IMR-90 (cell line): ENCODE measurements around the gene FAM20B. TPM values are rescaled to one million over a fixed set of nuclear protein-coding genes. Genes with fewer than 3 reads are reported as not detected.
A peak's percentile ranks its signal among the peaks of the same experiment; 100 is the strongest.

Experiments used
- ATAC-seq: fragments of 200-7000 bp; cut with Tn5 transposase; 2 replicates; pipeline ENCODE4 v1.9.1; 2020; ENCODE audit warnings: low read depth, mild to moderate bottlenecking, moderate library complexity
- BruUV-seq: library from RNA; stranded (reverse); fragments of 400-500 nt; replicated peaks from 2 replicates; lab custom pipeline; 2021; lab: Mats Ljungman, UMichigan
- CTCF ChIA-PET: fragments of 300-600 bp; formaldehyde crosslinking; extraction: SDS; loops from one replicate; lab custom pipeline; 2021; ENCODE audit warnings: antibody characterized with exemption; lab: Yijun Ruan, JAX
- POLR2A ChIA-PET: fragments of 300-600 bp; sonication (Branson Sonifier 250); formaldehyde crosslinking; loops from one replicate; lab custom pipeline; 2022; ENCODE audit warnings: antibody characterized with exemption; ENCODE audit not compliant: unreplicated experiment; lab: Charles Lee
- DNase-seq: peaks from one replicate; pipeline ENCODE4 v3.0.0; 2013
- H2AFZ ChIP-seq: replicated peaks from 2 replicates; pipeline ENCODE3; 2013; ENCODE audit warnings: low read length, mild to moderate bottlenecking; ENCODE audit not compliant: poor library complexity
- H2AK5ac ChIP-seq: 2 replicates; pipeline ENCODE4 v1.6.1; 2013; ENCODE audit warnings: low read depth, low read length, inconsistent platforms
- H2AK9ac ChIP-seq: replicated peaks from 2 replicates; pipeline ENCODE3; 2013; ENCODE audit warnings: mild to moderate bottlenecking, low read depth, low read length, moderate library complexity; ENCODE audit not compliant: poor library complexity
- H2BK120ac ChIP-seq: 2 replicates; pipeline ENCODE4 v1.6.1; 2013; ENCODE audit warnings: low read depth, low read length, inconsistent platforms
- H2BK15ac ChIP-seq: 3 replicates; pipeline ENCODE4 v1.6.1; 2013; ENCODE audit warnings: low read depth, low read length, inconsistent platforms
- H2BK20ac ChIP-seq: 2 replicates; pipeline ENCODE4 v1.6.1; 2013; ENCODE audit warnings: low read depth, mild to moderate bottlenecking, inconsistent platforms, low read length, moderate library complexity
- H2BK5ac ChIP-seq: 2 replicates; pipeline ENCODE4 v1.6.1; 2013; ENCODE audit warnings: mild to moderate bottlenecking, low read depth, low read length, inconsistent platforms; ENCODE audit not compliant: poor library complexity, severe bottlenecking
- H3K14ac ChIP-seq: replicated peaks from 2 replicates; pipeline ENCODE4 v1.6.1; 2013; ENCODE audit warnings: low read depth, low read length, inconsistent platforms
- H3K18ac ChIP-seq: 2 replicates; pipeline ENCODE4 v1.6.1; 2013; ENCODE audit warnings: low read depth, low read length, control low read depth
- H3K23ac ChIP-seq: 2 replicates; pipeline ENCODE4 v1.6.1; 2013; ENCODE audit warnings: low read depth, low read length, inconsistent platforms
- H3K27ac ChIP-seq: 2 replicates; pipeline ENCODE4 v1.5.1; 2013; ENCODE audit warnings: mild to moderate bottlenecking, control low read depth, low read length; ENCODE audit not compliant: insufficient read depth
- H3K27me3 ChIP-seq: 2 replicates; pipeline ENCODE4 v1.6.1; 2013; ENCODE audit warnings: low read length; ENCODE audit not compliant: control insufficient read depth, insufficient read depth
- H3K36me3 ChIP-seq: 2 replicates; pipeline ENCODE4 v1.6.1; 2013; ENCODE audit warnings: low read length, mixed read lengths; ENCODE audit not compliant: control insufficient read depth, insufficient read depth
- H3K4ac ChIP-seq: 2 replicates; pipeline ENCODE4 v1.6.1; 2013; ENCODE audit warnings: low read depth, low read length, inconsistent platforms
- H3K4me1 ChIP-seq: 2 replicates; pipeline ENCODE4 v1.6.1; 2013; ENCODE audit warnings: low read length, mixed read lengths; ENCODE audit not compliant: control insufficient read depth, insufficient read depth
- H3K4me2 ChIP-seq: 2 replicates; pipeline ENCODE4 v1.6.1; 2013; ENCODE audit warnings: low read depth, mild to moderate bottlenecking, control low read depth, low read length, moderate library complexity
- H3K4me3 ChIP-seq: 2 replicates; pipeline ENCODE4 v1.5.1; 2013; ENCODE audit warnings: low read depth, mild to moderate bottlenecking, control low read depth, low read length, moderate library complexity; ENCODE audit not compliant: insufficient read depth
- H3K56ac ChIP-seq: 2 replicates; pipeline ENCODE4 v1.6.1; 2013; ENCODE audit warnings: low read length, inconsistent platforms; ENCODE audit not compliant: insufficient read depth; ENCODE audit errors: extremely low read depth
- H3K79me1 ChIP-seq, 2 experiments: 2 replicates each; pipeline ENCODE4 v1.6.1; 2013; ENCODE audit warnings: low read length in 2 of 2, inconsistent platforms in 1 of 2, low read depth in 1 of 2
- H3K9ac ChIP-seq: 2 replicates; pipeline ENCODE4 v1.6.1; 2013; ENCODE audit warnings: low read depth, low read length, control low read depth
- H3K9me1 ChIP-seq: 2 replicates; pipeline ENCODE4 v1.6.1; 2013; ENCODE audit warnings: low read length, inconsistent platforms; ENCODE audit not compliant: insufficient read depth
- H3K9me3 ChIP-seq: 2 replicates; pipeline ENCODE4 v1.6.1; 2013; ENCODE audit warnings: low read length; ENCODE audit not compliant: control insufficient read depth, insufficient read depth
- H4K20me1 ChIP-seq: 2 replicates; pipeline ENCODE4 v1.6.1; 2013; ENCODE audit warnings: low read length, inconsistent platforms; ENCODE audit not compliant: insufficient read depth
- H4K5ac ChIP-seq: 2 replicates; pipeline ENCODE4 v1.6.1; 2013; ENCODE audit warnings: mild to moderate bottlenecking, low read depth, low read length, control low read depth
- H4K8ac ChIP-seq, 2 experiments: 2 replicates each; pipeline ENCODE4 v1.6.1; 2013; ENCODE audit warnings: low read depth in 2 of 2, low read length in 2 of 2, control low read depth in 1 of 2, inconsistent platforms in 1 of 2
- H4K91ac ChIP-seq: 2 replicates; pipeline ENCODE4 v1.6.1; 2013; ENCODE audit warnings: low read depth, low read length, inconsistent platforms; ENCODE audit not compliant: insufficient read depth
- BHLHE40 ChIP-seq: fragments of 150-350 bp; IDR thresholded peaks from 2 replicates; pipeline ENCODE4 v1.6.1; 2016; ENCODE audit warnings: mild to moderate bottlenecking, low read depth, low read length
- CEBPB ChIP-seq: IDR thresholded peaks from 2 replicates; pipeline ENCODE4 v1.6.1; 2012; ENCODE audit warnings: low read depth, low read length, improper control_type of control experiment
- CHD1 ChIP-seq: IDR thresholded peaks from 2 replicates; pipeline ENCODE4 v1.6.1; 2012; ENCODE audit warnings: low read depth, low read length, improper control_type of control experiment
- FOS ChIP-seq: fragments of 150-350 bp; IDR thresholded peaks from 2 replicates; pipeline ENCODE4 v1.6.1; 2016; ENCODE audit warnings: low read depth, low read length
- MAFK ChIP-seq: IDR thresholded peaks from 2 replicates; pipeline ENCODE4 v1.6.1; 2012; ENCODE audit warnings: low read depth, low read length, improper control_type of control experiment
- MAZ ChIP-seq: IDR thresholded peaks from 2 replicates; pipeline ENCODE4 v1.6.1; 2012; ENCODE audit warnings: low read depth, mild to moderate bottlenecking, low read length, improper control_type of control experiment, moderate library complexity, borderline replicate concordance
- MXI1 ChIP-seq: IDR thresholded peaks from 2 replicates; pipeline ENCODE4 v1.6.1; 2012; ENCODE audit warnings: low read depth, mild to moderate bottlenecking, low read length, moderate library complexity, borderline replicate concordance
- POLR2A ChIP-seq: IDR thresholded peaks from 2 replicates; pipeline ENCODE4 v1.6.1; 2012; ENCODE audit warnings: mild to moderate bottlenecking, low read depth, low read length
- RAD21 ChIP-seq: IDR thresholded peaks from 2 replicates; pipeline ENCODE4 v1.6.1; 2012; ENCODE audit warnings: low read length, improper control_type of control experiment
- RCOR1 ChIP-seq: IDR thresholded peaks from 2 replicates; pipeline ENCODE4 v1.6.1; 2012; ENCODE audit warnings: mild to moderate bottlenecking, low read length, improper control_type of control experiment; ENCODE audit not compliant: insufficient replicate concordance
- RFX5 ChIP-seq: IDR thresholded peaks from 2 replicates; pipeline ENCODE4 v1.8.0; 2012; ENCODE audit warnings: low read depth, mild to moderate bottlenecking, low read length, moderate library complexity
- SMC3 ChIP-seq: fragments of 150-350 bp; IDR thresholded peaks from 2 replicates; pipeline ENCODE4 v1.6.1; 2016; ENCODE audit warnings: low read depth, mild to moderate bottlenecking, antibody characterized with exemption, low read length, moderate library complexity
- WGBS, 2 experiments: methylation state at CpG; one replicate each; pipeline versions ENCODE4 v1.1.5 to v1.1.7; 2013; ENCODE audit warnings: missing lambda C conversion rate in 2 of 2; ENCODE audit not compliant: insufficient read length in 1 of 2; ENCODE audit errors: extremely low coverage in 2 of 2; 5-methylcytosine and 5-hydroxymethylcytosine counted together
- dilution Hi-C: fragments of 300-500 bp; cut with HindIII; formaldehyde crosslinking; loops from one replicate; pipeline ENCODE4 v1.14.3; 2018; ENCODE audit warnings: low sequenced_read_pairs; ENCODE audit not compliant: unreplicated experiment
- in situ Hi-C: fragments of 300-500 bp; cut with MboI; formaldehyde crosslinking; loops from 3 replicates; pipeline ENCODE4 v1.14.3; 2019; ENCODE audit warnings: low sequenced_read_pairs, inconsistent platforms, mixed read lengths
- intact Hi-C: fragments of 100-400 bp; cut with micrococcal nuclease; formaldehyde crosslinking; loops from 2 replicates; pipeline ENCODE4 v1.10.0; 2022
- polyA plus RNA-seq, 3 experiments: library from polyadenylated mRNA; depleted of rRNA; stranded (reverse); fragments of >200 nt; gene quantifications; 2 replicates each; pipeline ENCODE4 v1.2.3, GENCODE V29; 2012; ENCODE audit warnings: low replicate concordance in 1 of 3
- total RNA-seq: library from RNA; depleted of rRNA; stranded (reverse); fragments of >200 nt; gene quantifications from 2 replicates; pipeline ENCODE4 v1.2.3, GENCODE V29; 2012
- TF ChIP-seq, protein P1 (sequence below): fragments of 150-350 bp; IDR thresholded peaks from 2 replicates; pipeline ENCODE4 v1.6.1; 2016; ENCODE audit warnings: low read depth, mild to moderate bottlenecking, low read length, moderate library complexity, borderline replicate concordance
- TF ChIP-seq, protein P2 (sequence below): conservative IDR thresholded peaks from 2 replicates; pipeline ENCODE4 v1.5.1; 2012; ENCODE audit warnings: mild to moderate bottlenecking, low read depth, low read length, improper control_type of control experiment
- TF ChIP-seq, protein P3 (sequence below): fragments of 150-350 bp; IDR thresholded peaks from 2 replicates; pipeline ENCODE4 v1.6.1; 2017; ENCODE audit warnings: mild to moderate bottlenecking, antibody characterized with exemption, low read length, low read depth

The FAM20B gene
- total and polyA plus RNA-seq, 2 of the 4 experiments (the other 2 are of a cell fraction) = 17.1 to 38.4 TPM

- Histone ChIP-seq H3K36me3 (peaks cover 46% of the 10 kb centered on the region), H3K14ac (peak overlapping the region; percentile 3; the same call in 1 of the 2 replicates), H3K9me1 (peaks cover 23% of the 10 kb centered on the region), H2BK20ac (0 out of 2 replicates have a peak overlapping the region, but pooled peaks have one; percentile 26), H2AFZ (peak overlapping the region; percentile 5), H3K27me3 (no peaks in the 10 kb centered on the region), H3K4me2 (no peak overlapping the region; the same call in 1 of the 2 replicates), H4K20me1 (peaks cover 3% of the 10 kb centered on the region; the same call in 1 of the 2 replicates), H2AK5ac (peak overlapping the region; percentile 37; the same call in 1 of the 2 replicates), H2BK15ac (no peak overlapping the region; the same call in 2 of the 3 replicates), H3K23ac (peak overlapping the region; percentile 39), H3K9me3 (no peaks in the 10 kb centered on the region), H3K4me3 (no peak overlapping the region), H4K5ac (peak overlapping the region; percentile 9; the same call in 1 of the 2 replicates), H3K4ac (peak overlapping the region; percentile 42), H3K18ac (no peak overlapping the region; the same call in 1 of the 2 replicates), H3K4me1 (peaks cover 10% of the 10 kb centered on the region), H2BK120ac (peak overlapping the region; percentile 9; the same call in 1 of the 2 replicates), H3K9ac (no peak overlapping the region), H4K91ac (peak overlapping the region; percentile 72), H3K56ac (no peak overlapping the region), H4K8ac (peak overlapping the region; percentile 20 to 72; a peak in 2 of 4 replicates), H3K27ac (peak overlapping the region; percentile 50; the same call in 1 of the 2 replicates), H2BK5ac (peak overlapping the region; percentile 4), H3K79me1 (peaks cover 0 to 75% of the 10 kb centered on the region in 2 experiments; a peak in 2 of 4 replicates), H2AK9ac (peak overlapping the region; percentile 74)
- ChIA-PET CTCF (no interaction called here), POLR2A (no interaction called here)
- no CpG with 5 or more reads among the region's 5 CpGs for whole genome bisulfite sequencing, 2 experiments
- dilution Hi-C loops = no loop called here
- intact Hi-C loops = no loop called here
- no TSS peak for BruUV-seq
- in situ Hi-C loops = no loop called here
- DNase-seq (peak; percentile 63), ATAC-seq (peak; percentile 69)
- TF ChIP-seq CEBPB = peak; percentile 84
- TF ChIP-seq, protein P1, sequence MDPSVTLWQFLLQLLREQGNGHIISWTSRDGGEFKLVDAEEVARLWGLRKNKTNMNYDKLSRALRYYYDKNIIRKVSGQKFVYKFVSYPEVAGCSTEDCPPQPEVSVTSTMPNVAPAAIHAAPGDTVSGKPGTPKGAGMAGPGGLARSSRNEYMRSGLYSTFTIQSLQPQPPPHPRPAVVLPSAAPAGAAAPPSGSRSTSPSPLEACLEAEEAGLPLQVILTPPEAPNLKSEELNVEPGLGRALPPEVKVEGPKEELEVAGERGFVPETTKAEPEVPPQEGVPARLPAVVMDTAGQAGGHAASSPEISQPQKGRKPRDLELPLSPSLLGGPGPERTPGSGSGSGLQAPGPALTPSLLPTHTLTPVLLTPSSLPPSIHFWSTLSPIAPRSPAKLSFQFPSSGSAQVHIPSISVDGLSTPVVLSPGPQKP = no peak
- TF ChIP-seq, protein P2, sequence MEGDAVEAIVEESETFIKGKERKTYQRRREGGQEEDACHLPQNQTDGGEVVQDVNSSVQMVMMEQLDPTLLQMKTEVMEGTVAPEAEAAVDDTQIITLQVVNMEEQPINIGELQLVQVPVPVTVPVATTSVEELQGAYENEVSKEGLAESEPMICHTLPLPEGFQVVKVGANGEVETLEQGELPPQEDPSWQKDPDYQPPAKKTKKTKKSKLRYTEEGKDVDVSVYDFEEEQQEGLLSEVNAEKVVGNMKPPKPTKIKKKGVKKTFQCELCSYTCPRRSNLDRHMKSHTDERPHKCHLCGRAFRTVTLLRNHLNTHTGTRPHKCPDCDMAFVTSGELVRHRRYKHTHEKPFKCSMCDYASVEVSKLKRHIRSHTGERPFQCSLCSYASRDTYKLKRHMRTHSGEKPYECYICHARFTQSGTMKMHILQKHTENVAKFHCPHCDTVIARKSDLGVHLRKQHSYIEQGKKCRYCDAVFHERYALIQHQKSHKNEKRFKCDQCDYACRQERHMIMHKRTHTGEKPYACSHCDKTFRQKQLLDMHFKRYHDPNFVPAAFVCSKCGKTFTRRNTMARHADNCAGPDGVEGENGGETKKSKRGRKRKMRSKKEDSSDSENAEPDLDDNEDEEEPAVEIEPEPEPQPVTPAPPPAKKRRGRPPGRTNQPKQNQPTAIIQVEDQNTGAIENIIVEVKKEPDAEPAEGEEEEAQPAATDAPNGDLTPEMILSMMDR = no peak
- TF ChIP-seq RCOR1 = no peak
- no peak for TF ChIP-seq MAFK
- TF ChIP-seq, protein P3, sequence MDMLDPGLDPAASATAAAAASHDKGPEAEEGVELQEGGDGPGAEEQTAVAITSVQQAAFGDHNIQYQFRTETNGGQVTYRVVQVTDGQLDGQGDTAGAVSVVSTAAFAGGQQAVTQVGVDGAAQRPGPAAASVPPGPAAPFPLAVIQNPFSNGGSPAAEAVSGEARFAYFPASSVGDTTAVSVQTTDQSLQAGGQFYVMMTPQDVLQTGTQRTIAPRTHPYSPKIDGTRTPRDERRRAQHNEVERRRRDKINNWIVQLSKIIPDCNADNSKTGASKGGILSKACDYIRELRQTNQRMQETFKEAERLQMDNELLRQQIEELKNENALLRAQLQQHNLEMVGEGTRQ = peak; percentile 15; the same call in 1 of the 2 replicates
- TF ChIP-seq POLR2A = no peak
- no peak for TF ChIP-seq CHD1
- TF ChIP-seq MAZ = peak; percentile 44; the same call in 1 of the 2 replicates
- 0 out of 2 replicates have a peak, but pooled peaks have one; percentile 9 for TF ChIP-seq MXI1
- TF ChIP-seq FOS = no peak
- peak; percentile 62; the same call in 1 of the 2 replicates for TF ChIP-seq BHLHE40
- TF ChIP-seq RFX5 = no peak
- no peak for TF ChIP-seq SMC3
- TF ChIP-seq RAD21 = no peak
Measured at GRCh38 chr1:179091691-179092165, 66.0 kb downstream of the FAM20B start.
